Testis (tissue), 2 donors: ENCODE data around the gene TTC33.

ENCODE experiments used
- CTCF ChIP-seq, 3 experiments: fragments of 450-650 bp in 2 of 3; fragments of 200-600 bp in 1 of 3; sonication (generic) in 1 of 3; IDR thresholded peaks; one replicate each; pipeline ENCODE4 v1.5.1; 2016 to 2019; ENCODE audit warnings: antibody characterized with exemption in 3 of 3, mild to moderate bottlenecking in 2 of 3, moderate library complexity in 1 of 3
- POLR2A ChIP-seq: fragments of 450-650 bp; IDR thresholded peaks from one replicate; pipeline ENCODE4 v1.6.1; 2017; ENCODE audit warnings: antibody characterized with exemption, mild to moderate bottlenecking, moderate library complexity

GRCh38 chr5:40770764-40771163 lies 15.0 kb upstream of the TTC33 start:
- TF ChIP-seq CTCF (IDR thresholded peaks at IDR 0.05), result no peak
- TF ChIP-seq POLR2A, result no peak
